Right lobe of liver (tissue), 4 donors: ENCODE measurements around the gene ZNF442.

Source experiments
- CTCF ChIP-seq, 4 donors: fragments of 200-600 bp in 3 of 4; fragments of 450-650 bp in 1 of 4; IDR thresholded peaks; one replicate each; pipeline versions ENCODE4 v1.5.1 to v1.8.0; 2016 to 2022; ENCODE audit warnings: antibody characterized with exemption in 4 of 4, mild to moderate bottlenecking in 2 of 4
- POLR2A ChIP-seq: fragments of 450-650 bp; IDR thresholded peaks from one replicate; pipeline ENCODE4 v1.6.1; 2017; ENCODE audit warnings: antibody characterized with exemption, mild to moderate bottlenecking
- donor health status: DM: no; HTN: no; CAD: no.
- donor health status: DM: no; HTN: no; CAD: no.
- donor health status: DM: no; HTN: yes; CAD: no.

DNA sequence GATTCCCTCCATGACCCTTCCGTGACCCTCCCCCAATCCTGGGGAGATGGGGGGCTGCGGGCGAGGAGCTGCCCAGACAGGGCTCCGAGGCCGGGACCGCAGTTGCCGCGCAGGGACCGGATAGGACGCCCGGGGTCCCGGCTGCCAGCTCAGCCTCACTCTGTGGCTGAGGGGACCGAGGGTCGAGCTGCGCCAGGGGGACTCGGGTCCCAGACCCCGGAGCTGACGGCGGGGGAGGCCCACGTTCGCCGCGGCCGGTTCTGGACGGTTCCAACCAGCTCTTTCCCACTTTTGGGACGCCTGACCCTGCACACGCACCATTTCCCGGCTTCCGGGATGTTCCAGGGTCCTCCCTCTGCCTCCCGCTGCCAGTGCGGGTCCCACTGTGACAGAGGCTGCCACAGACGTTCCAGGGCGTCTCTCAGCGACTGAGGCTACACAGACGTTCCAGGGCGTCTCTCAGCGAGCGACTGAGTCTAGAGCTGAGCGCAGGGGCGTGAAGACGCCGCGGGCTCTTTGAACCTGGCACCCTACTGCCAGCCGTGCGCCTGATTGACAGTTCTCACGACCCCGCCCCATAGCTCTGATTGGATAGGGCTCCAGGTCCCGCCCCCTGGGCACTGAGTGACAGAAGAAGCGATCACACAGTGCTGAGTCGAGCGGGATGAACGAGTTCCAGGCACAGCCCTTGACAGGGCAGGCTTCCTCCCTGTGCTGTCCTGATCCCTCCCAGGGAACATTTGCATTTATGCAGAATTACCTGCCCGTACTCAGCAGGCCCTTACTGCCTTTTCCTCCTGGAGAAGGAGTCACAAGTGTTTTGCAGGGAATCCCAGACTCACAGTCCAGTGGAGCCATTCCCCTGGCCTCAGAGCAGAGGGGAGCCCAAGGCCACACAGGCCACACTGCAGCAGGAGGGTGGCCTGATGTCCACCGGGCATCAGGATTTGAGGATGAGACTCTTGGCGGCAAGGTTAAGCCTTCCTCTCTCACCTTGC is 32.0 kb downstream of the ZNF442 start, which contains the start of gene ZNF563:
- TF ChIP-seq CTCF (IDR thresholded peaks at IDR 0.05) (no peak), POLR2A (peak; percentile 92)
